ENCODE results near the gene NHERF2.

Gene NHERF2

GRCh38 chr16:2054543-2055245 is 28.0 kb downstream of the NHERF2 start:
- no peak for DNase-seq (ENCODE audit: insufficient read length, low spot score)
- no peak for FAIRE-seq

- FAIRE-seq (no peak), DNase-seq (ENCODE audit: insufficient read length, low spot score) (no peak)
Observed at GRCh38 chr16:2056077-2056476, 29.4 kb downstream of the NHERF2 start.

- DNase-seq (ENCODE audit: insufficient read length, low spot score) (no peak), FAIRE-seq (no peak)
Observed at GRCh38 chr16:2056681-2057407, 30.1 kb downstream of the NHERF2 start.

GRCh38 chr16:2057438-2057837 is 30.7 kb downstream of the NHERF2 start:
- FAIRE-seq = no peak
- DNase-seq (ENCODE audit: insufficient read length, low spot score) = no peak

- DNase-seq (ENCODE audit: insufficient read length, low spot score) = no peak
- no peak for FAIRE-seq
Observed at GRCh38 chr16:2058420-2058819, 31.7 kb downstream of the NHERF2 start.

GRCh38 chr16:2058872-2059271 is 32.2 kb downstream of the NHERF2 start:
- no peak for FAIRE-seq

GRCh38 chr16:2060346-2060745 is 33.6 kb downstream of the NHERF2 start:
- DNase-seq (ENCODE audit: insufficient read length, low spot score) (no peak), FAIRE-seq (no peak)

More at GRCh38 chr16:2058872-2059271, 32.2 kb downstream of the NHERF2 start:
- DNase-seq (ENCODE audit: insufficient read length, low spot score) = no peak

GRCh38 chr16:2061023-2061422 is 34.3 kb downstream of the NHERF2 start:
- FAIRE-seq (no peak), DNase-seq (ENCODE audit: insufficient read length, low spot score) (no peak)

- no peak for FAIRE-seq
Observed at GRCh38 chr16:2061526-2061925, 34.8 kb downstream of the NHERF2 start.

GRCh38 chr16:2062801-2063200 is 36.1 kb downstream of the NHERF2 start:
- FAIRE-seq = no peak
- no peak for DNase-seq (ENCODE audit: insufficient read length, low spot score)

More at GRCh38 chr16:2061526-2061925, 34.8 kb downstream of the NHERF2 start:
- no peak for DNase-seq (ENCODE audit: insufficient read length, low spot score)

GRCh38 chr16:2063861-2064260 is 37.2 kb downstream of the NHERF2 start:
- FAIRE-seq = no peak
- DNase-seq (ENCODE audit: insufficient read length, low spot score) = no peak

GRCh38 chr16:2064368-2064945 is 37.8 kb downstream of the NHERF2 start:
- DNase-seq (ENCODE audit: insufficient read length, low spot score) (no peak), FAIRE-seq (no peak)

- DNase-seq (ENCODE audit: insufficient read length, low spot score) (no peak), FAIRE-seq (no peak)
Observed at GRCh38 chr16:2066139-2066538, 39.4 kb downstream of the NHERF2 start.

- DNase-seq (ENCODE audit: insufficient read length, low spot score) (no peak), FAIRE-seq (no peak)
Observed at GRCh38 chr16:2070576-2071453, 44.1 kb downstream of the NHERF2 start.

- FAIRE-seq (no peak), DNase-seq (ENCODE audit: insufficient read length, low spot score) (no peak)
Observed at GRCh38 chr16:2071454-2072202, 44.9 kb downstream of the NHERF2 start.

GRCh38 chr16:2072926-2073325 is 46.2 kb downstream of the NHERF2 start:
- FAIRE-seq = no peak

GRCh38 chr16:2074071-2074470 is 47.4 kb downstream of the NHERF2 start:
- no peak for DNase-seq (ENCODE audit: insufficient read length, low spot score)
- no peak for FAIRE-seq

More at GRCh38 chr16:2072926-2073325, 46.2 kb downstream of the NHERF2 start:
- DNase-seq (ENCODE audit: insufficient read length, low spot score) = no peak

- DNase-seq (ENCODE audit: insufficient read length, low spot score) = no peak
- no peak for FAIRE-seq
Observed at GRCh38 chr16:2075631-2076030, 48.9 kb downstream of the NHERF2 start.

GRCh38 chr16:2076072-2076865 is 49.6 kb downstream of the NHERF2 start:
- FAIRE-seq = no peak

More at GRCh38 chr16:2076072-2076865, 49.6 kb downstream of the NHERF2 start:
- no peak for DNase-seq (ENCODE audit: insufficient read length, low spot score)
